ENCODE data around the gene SERINC4. TPM values are rescaled to one million over a fixed set of nuclear protein-coding genes. Genes with fewer than 3 reads are reported as not detected.

The SERINC4 gene
- total and polyA plus RNA-seq, 10 of the 15 experiments (the other 5 are each of a cell fraction or from before 2014, with no cell fraction given): 0.06 to 0.96 (median 0.26) TPM; not detected in 1

GRCh38 chr15:43800286-43801141 lies 494 bp upstream of the SERINC4 start, which contains the start of gene HYPK (continued):
- TF ChIP-seq SREBF1 (IDR thresholded peaks at IDR 0.05; ENCODE audit: low read length): no peak
- peak; percentile 85; the same call in 1 of the 2 replicates for TF ChIP-seq POLR2AphosphoS2 (IDR thresholded peaks at IDR 0.05; ENCODE audit: low read depth, low read length)
- peak; percentile 82 for TF ChIP-seq BCL3 (IDR thresholded peaks at IDR 0.05; ENCODE audit: borderline replicate concordance, insufficient read depth, low read depth, low read length, poor library complexity, severe bottlenecking)
- 0 out of 2 replicates have a peak, but pooled peaks have one; percentile 26 for TF ChIP-seq ESRRA (IDR thresholded peaks at IDR 0.05; ENCODE audit: low read length)
- no peak for TF ChIP-seq BMI1 (IDR thresholded peaks at IDR 0.05; ENCODE audit: borderline replicate concordance)
- peak; percentile 34; the same call in 1 of the 2 replicates for TF ChIP-seq PAX5 (IDR thresholded peaks at IDR 0.05; ENCODE audit: borderline replicate concordance, low read depth, low read length)
- TF ChIP-seq TCF3 (IDR thresholded peaks at IDR 0.05; ENCODE audit: borderline replicate concordance, insufficient read depth, low read depth, low read length): no peak
- TF ChIP-seq SPI1 (IDR thresholded peaks at IDR 0.05; ENCODE audit: borderline replicate concordance, insufficient read depth, low read depth, low read length): peak; percentile 35; the same call in 1 of the 2 replicates
- no peak for TF ChIP-seq BCL11A (IDR thresholded peaks at IDR 0.05; ENCODE audit: low read depth, low read length)
- no peak for TF ChIP-seq ZNF207 (IDR thresholded peaks at IDR 0.05; ENCODE audit: borderline replicate concordance)
- TF ChIP-seq MYC (IDR thresholded peaks at IDR 0.05; ENCODE audit: insufficient read depth, insufficient read length, insufficient replicate concordance, low read length, severe bottlenecking): no peak
- peak; percentile 87 for TF ChIP-seq MXI1 (IDR thresholded peaks at IDR 0.05; ENCODE audit: low read depth, low read length)
- no peak for TF ChIP-seq EED (IDR thresholded peaks at IDR 0.05; ENCODE audit: low read depth)
- peak; percentile 67 for TF ChIP-seq ZNF687 (IDR thresholded peaks at IDR 0.05)
- TF ChIP-seq NFIC (IDR thresholded peaks at IDR 0.05; ENCODE audit: low read depth, low read length): no peak
- 0 out of 2 replicates have a peak, but pooled peaks have one; percentile 29 for TF ChIP-seq RFX5 (IDR thresholded peaks at IDR 0.05; ENCODE audit: low read depth, low read length)
- TF ChIP-seq ATF7 (IDR thresholded peaks at IDR 0.05; ENCODE audit: low read depth): peak; percentile 40; the same call in 1 of the 2 replicates
- TF ChIP-seq JUND (IDR thresholded peaks at IDR 0.05; ENCODE audit: low read depth, low read length): no peak
- no peak for TF ChIP-seq ZNF24 (IDR thresholded peaks at IDR 0.05)
- TF ChIP-seq FOXK2 (IDR thresholded peaks at IDR 0.05): peak; percentile 34; the same call in 1 of the 2 replicates
- TF ChIP-seq MTA3 (IDR thresholded peaks at IDR 0.05; ENCODE audit: borderline replicate concordance, low read length): peak; percentile 73; the same call in 1 of the 2 replicates
- TF ChIP-seq IRF3 (IDR thresholded peaks at IDR 0.05): no peak
- no peak for TF ChIP-seq CBX3 (IDR thresholded peaks at IDR 0.05; ENCODE audit: borderline replicate concordance, low read depth)
- TF ChIP-seq SREBF2 (IDR thresholded peaks at IDR 0.05; ENCODE audit: low read length): 0 out of 2 replicates have a peak, but pooled peaks have one; percentile 18
